SJSA1 (cell line): Measurements from ENCODE around the gene NCAPG2. TPM values are rescaled to one million over a fixed set of nuclear protein-coding genes. Genes with fewer than 3 reads are reported as not detected.
A peak's percentile ranks its signal among the peaks of the same experiment; 100 is the strongest.

ENCODE experiments used
- DNase-seq, 2 experiments: peaks; one replicate each; pipeline ENCODE4 v3.0.0-alpha.2; 2015 to 2020; ENCODE audit warnings: low spot score in 2 of 2, low read depth in 1 of 2
- H3K27ac ChIP-seq: fragments of 250-450 bp; sonication (Bioruptor Pico); 2 replicates; pipeline ENCODE4 v1.5.1; 2020; ENCODE audit warnings: mild to moderate bottlenecking, moderate library complexity
- H3K27me3 ChIP-seq: fragments of 250-450 bp; sonication (Bioruptor Pico); replicated peaks from 2 replicates; pipeline ENCODE4 v1.5.1; 2020; ENCODE audit warnings: mild to moderate bottlenecking, moderate library complexity
- H3K36me3 ChIP-seq: fragments of 250-450 bp; sonication (Bioruptor Pico); 2 replicates; pipeline ENCODE4 v1.5.1; 2020; ENCODE audit warnings: mild to moderate bottlenecking
- H3K4me1 ChIP-seq: fragments of 250-450 bp; sonication (Bioruptor Pico); replicated peaks from 2 replicates; pipeline ENCODE4 v1.6.1; 2021; ENCODE audit warnings: mild to moderate bottlenecking
- H3K4me3 ChIP-seq: fragments of 250-450 bp; sonication (Bioruptor Pico); 2 replicates; pipeline ENCODE4 v1.5.1; 2020; ENCODE audit warnings: mild to moderate bottlenecking
- H3K9me3 ChIP-seq: fragments of 250-450 bp; sonication (Bioruptor Pico); replicated peaks from 2 replicates; pipeline ENCODE4 v1.5.1; 2020; ENCODE audit warnings: mild to moderate bottlenecking
- total RNA-seq: library from RNA; depleted of rRNA; stranded (reverse); fragments of >200 nt; shearing (Covaris generic); gene quantifications from 2 replicates; pipeline ENCODE4 v1.2.3, GENCODE V29; 2014

The NCAPG2 gene
- total RNA-seq, 1 experiment from 2014 or later: 61.4 TPM

GRCh38 chr7:158740657-158741293, 36.2 kb upstream of the NCAPG2 start:
- no peak overlapping the region for H3K4me3 ChIP-seq
- no peaks in the 10 kb centered on the region for H3K9me3 ChIP-seq
- peaks cover 23% of the 10 kb centered on the region for H3K4me1 ChIP-seq
- DNase-seq: peak; percentile 58 to 64
- H3K27me3 ChIP-seq: no peaks in the 10 kb centered on the region
- peaks cover 55% of the 10 kb centered on the region for H3K36me3 ChIP-seq
- peak overlapping the region; percentile 33 for H3K27ac ChIP-seq

GRCh38 chr7:158740013-158740656, 35.5 kb upstream of the NCAPG2 start:
- peak overlapping the region; percentile 33 for H3K27ac ChIP-seq
- DNase-seq: peak; percentile 48 to 52
- no peak overlapping the region for H3K4me3 ChIP-seq
- H3K4me1 ChIP-seq: peaks cover 23% of the 10 kb centered on the region
- no peaks in the 10 kb centered on the region for H3K27me3 ChIP-seq
- no peaks in the 10 kb centered on the region for H3K9me3 ChIP-seq
- peaks cover 57% of the 10 kb centered on the region for H3K36me3 ChIP-seq

DNA sequence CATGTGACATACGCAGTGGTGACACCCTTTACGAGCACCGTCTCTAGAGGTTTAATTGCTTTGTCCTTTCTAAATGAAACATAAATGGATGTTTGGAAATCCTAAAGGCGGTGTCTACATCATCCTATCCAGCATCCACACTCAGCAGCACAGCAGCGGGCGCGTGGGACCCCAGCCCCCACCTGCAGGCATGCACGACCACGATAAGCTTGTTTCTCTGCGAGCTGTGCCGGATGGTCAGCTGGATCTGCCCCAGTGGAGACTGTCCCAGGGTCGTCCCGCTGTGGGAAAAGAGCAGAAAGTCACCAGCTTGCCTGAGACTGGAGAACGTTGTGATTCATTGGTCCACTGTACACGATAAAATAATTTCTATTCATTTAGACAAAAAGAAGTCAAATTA, 34.2 kb upstream of the NCAPG2 start:
- peak in 1 of 2 experiments; percentile 29 for DNase-seq
- Histone ChIP-seq H3K4me1 (peaks cover 23% of the 10 kb centered on the region), H3K36me3 (peaks cover 70% of the 10 kb centered on the region), H3K4me3 (no peak overlapping the region), H3K9me3 (no peaks in the 10 kb centered on the region), H3K27ac (no peak overlapping the region), H3K27me3 (no peaks in the 10 kb centered on the region)

GRCh38 chr7:158737064-158737695, 32.6 kb upstream of the NCAPG2 start:
- H3K27me3 ChIP-seq: no peaks in the 10 kb centered on the region
- peaks cover 71% of the 10 kb centered on the region for H3K36me3 ChIP-seq
- DNase-seq: peak in 1 of 2 experiments; percentile 21
- no peaks in the 10 kb centered on the region for H3K9me3 ChIP-seq
- H3K4me3 ChIP-seq: no peak overlapping the region
- H3K4me1 ChIP-seq: peaks cover 23% of the 10 kb centered on the region
- H3K27ac ChIP-seq: no peak overlapping the region

- Histone ChIP-seq H3K4me1 (peaks cover 16% of the 10 kb centered on the region), H3K27ac (no peak overlapping the region), H3K36me3 (peaks cover 64% of the 10 kb centered on the region), H3K27me3 (no peaks in the 10 kb centered on the region), H3K9me3 (no peaks in the 10 kb centered on the region), H3K4me3 (no peak overlapping the region)
- DNase-seq: peak in 1 of 2 experiments; percentile 22
Observed at GRCh38 chr7:158735935-158736334, 31.3 kb upstream of the NCAPG2 start.

DNA sequence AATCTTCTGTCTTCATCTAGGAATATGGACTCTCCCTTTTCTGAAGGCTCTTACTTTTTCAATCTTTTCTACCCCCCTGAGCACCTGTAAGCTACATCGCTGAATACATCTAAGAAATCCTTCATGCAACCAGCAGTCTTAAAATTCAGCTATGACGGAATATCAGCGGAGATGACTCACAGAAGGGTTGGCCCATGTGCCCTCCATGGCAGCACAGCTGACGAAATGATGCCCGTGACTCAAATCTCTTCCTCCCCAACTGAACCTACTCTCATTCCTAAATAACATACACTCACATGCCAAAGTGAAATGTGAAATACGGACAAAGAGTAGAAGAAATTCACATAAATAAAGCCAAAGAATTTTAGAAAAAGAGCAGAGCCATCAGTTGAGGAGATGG, 30.3 kb upstream of the NCAPG2 start:
- Histone ChIP-seq H3K4me1 (peaks cover 5% of the 10 kb centered on the region), H3K27ac (no peak overlapping the region), H3K9me3 (no peaks in the 10 kb centered on the region), H3K4me3 (no peak overlapping the region), H3K36me3 (peaks cover 61% of the 10 kb centered on the region), H3K27me3 (no peaks in the 10 kb centered on the region)
- no peak for DNase-seq

DNA sequence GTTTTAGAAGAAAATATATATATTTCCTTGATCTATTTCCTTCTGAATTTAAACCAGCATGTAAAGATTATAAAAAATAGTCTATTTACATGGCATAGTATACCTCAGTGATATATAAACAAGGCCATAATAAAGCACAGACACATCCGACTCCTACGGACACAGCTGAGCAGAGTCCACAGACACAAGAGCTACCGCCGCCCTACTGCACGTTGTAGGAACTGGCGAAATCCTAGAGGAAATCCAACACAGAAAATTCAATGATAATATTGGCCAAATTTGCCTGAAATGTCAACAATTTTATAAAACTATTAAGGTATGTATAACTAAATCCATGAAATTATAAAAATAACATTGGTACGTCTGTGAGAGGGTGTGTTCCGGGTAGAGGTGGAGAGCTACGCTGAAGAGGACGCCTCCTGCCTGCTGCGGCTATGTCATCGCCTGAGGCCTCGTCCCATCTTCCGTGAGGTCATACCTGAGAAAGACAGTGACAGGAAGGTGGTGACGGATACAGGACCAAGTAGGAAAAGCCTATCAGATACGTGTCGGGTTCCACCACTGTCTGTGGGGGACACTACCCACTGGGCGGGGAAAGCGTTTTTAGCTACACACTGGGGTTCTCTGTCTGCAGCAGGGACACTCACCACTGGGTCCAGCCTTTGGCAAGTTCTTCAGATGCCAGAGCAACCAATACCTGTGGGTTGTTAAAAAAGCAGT, 29.3 kb upstream of the NCAPG2 start:
- H3K27ac ChIP-seq: no peak overlapping the region
- H3K4me3 ChIP-seq: no peak overlapping the region
- H3K36me3 ChIP-seq: peaks cover 52% of the 10 kb centered on the region
- no peaks in the 10 kb centered on the region for H3K9me3 ChIP-seq
- H3K4me1 ChIP-seq: no peaks in the 10 kb centered on the region
- DNase-seq: no peak
- no peaks in the 10 kb centered on the region for H3K27me3 ChIP-seq

- Histone ChIP-seq H3K36me3 (peaks cover 45% of the 10 kb centered on the region), H3K4me3 (no peak overlapping the region), H3K27ac (no peak overlapping the region)
Observed at GRCh38 chr7:158733220-158733519, 28.6 kb upstream of the NCAPG2 start.

GRCh38 chr7:158732494-158733219, 28.1 kb upstream of the NCAPG2 start:
- Histone ChIP-seq H3K36me3 (peaks cover 42% of the 10 kb centered on the region), H3K9me3 (no peaks in the 10 kb centered on the region), H3K4me1 (no peaks in the 10 kb centered on the region), H3K4me3 (no peak overlapping the region), H3K27ac (no peak overlapping the region), H3K27me3 (no peaks in the 10 kb centered on the region)
- DNase-seq: no peak

More at GRCh38 chr7:158733220-158733519, 28.6 kb upstream of the NCAPG2 start:
- Histone ChIP-seq H3K4me1 (no peaks in the 10 kb centered on the region), H3K27me3 (no peaks in the 10 kb centered on the region), H3K9me3 (no peaks in the 10 kb centered on the region)
- no peak for DNase-seq

DNA sequence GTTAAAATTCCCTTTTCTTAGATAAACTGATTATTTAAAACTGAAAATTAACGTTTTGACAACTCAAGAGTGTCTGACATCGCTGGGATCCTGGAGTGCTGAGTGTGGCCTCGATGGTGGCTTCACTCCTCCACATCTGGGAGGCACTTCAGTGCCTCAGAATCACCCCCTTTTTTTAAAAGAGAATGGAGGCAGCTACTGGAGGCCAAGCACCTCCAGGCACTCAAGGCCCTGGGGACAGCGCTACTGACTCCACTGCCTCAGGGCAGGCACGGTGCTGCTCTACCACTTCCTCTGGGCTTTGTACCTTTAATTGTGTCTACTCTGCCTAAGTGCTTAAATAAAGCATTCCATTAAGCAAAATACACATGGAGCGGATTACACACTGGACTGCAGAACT, 27.2 kb upstream of the NCAPG2 start:
- Histone ChIP-seq H3K4me1 (no peaks in the 10 kb centered on the region), H3K36me3 (peaks cover 33% of the 10 kb centered on the region), H3K4me3 (no peak overlapping the region), H3K27ac (no peak overlapping the region), H3K27me3 (no peaks in the 10 kb centered on the region), H3K9me3 (no peaks in the 10 kb centered on the region)
- no peak for DNase-seq

DNA sequence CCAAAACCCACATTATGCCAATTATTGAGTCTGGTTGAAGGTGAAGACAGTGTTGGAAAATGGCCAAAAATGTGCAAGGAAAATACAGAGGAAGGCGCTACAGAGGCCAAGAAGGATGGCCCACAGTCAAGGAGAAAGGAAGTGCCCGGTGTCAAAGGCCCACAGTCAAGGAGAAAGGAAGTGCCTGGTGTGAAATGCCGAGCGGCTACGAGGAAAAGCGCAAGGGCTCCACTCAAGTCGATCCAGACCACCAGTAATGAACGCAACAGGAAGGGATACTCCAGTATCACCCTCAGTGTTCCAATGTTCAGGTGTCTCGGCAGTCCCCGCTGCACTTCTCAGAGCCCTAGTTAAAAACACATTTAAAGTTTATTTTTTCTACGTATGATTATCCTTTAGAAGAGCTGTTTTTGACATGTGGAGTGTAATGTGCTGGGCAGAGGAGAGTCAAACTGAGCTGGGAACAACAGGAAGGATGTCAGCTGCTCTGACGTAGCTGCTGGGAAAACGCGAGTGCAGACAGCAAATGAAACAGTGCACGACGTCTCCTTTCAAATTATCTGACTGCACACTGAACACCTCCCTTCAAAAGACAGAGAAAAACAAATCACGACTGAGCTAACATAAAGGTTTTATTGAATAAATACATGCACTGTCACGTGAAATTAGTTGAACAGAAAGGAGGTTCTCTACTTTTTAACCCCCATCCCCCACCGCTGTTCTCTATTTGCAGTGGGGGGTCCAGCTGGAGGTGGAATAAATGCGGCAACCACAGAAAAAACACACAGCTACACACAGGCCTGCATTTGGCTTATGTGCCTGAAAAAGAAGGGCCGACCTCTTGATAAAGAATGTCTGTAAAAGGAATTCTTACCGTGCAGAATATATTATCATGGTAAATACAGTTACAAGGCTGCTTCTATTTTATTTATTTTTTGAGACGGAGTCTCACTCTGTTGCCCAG, 26.1 kb upstream of the NCAPG2 start:
- Histone ChIP-seq H3K27ac (no peak overlapping the region), H3K36me3 (peaks cover 31% of the 10 kb centered on the region), H3K9me3 (no peaks in the 10 kb centered on the region), H3K4me1 (no peaks in the 10 kb centered on the region), H3K27me3 (no peaks in the 10 kb centered on the region), H3K4me3 (no peak overlapping the region)
- no peak for DNase-seq

- H3K9me3 ChIP-seq: no peaks in the 10 kb centered on the region
- no peaks in the 10 kb centered on the region for H3K27me3 ChIP-seq
- peaks cover 22% of the 10 kb centered on the region for H3K36me3 ChIP-seq
- H3K4me3 ChIP-seq: no peak overlapping the region
- no peak for DNase-seq
- no peaks in the 10 kb centered on the region for H3K4me1 ChIP-seq
- no peak overlapping the region for H3K27ac ChIP-seq
Observed at GRCh38 chr7:158729646-158730382, 25.2 kb upstream of the NCAPG2 start.
